HTERT RPE-1 (cell line): ENCODE data around the gene SNRNP48.

Experiments
- in situ Hi-C: fragments of 300-500 bp; cut with MboI; formaldehyde crosslinking; loops from 4 replicates; pipeline ENCODE4 v1.14.3; 2020; ENCODE audit warnings: low sequenced_read_pairs

The SNRNP48 gene

GRCh38 chr6:7590918-7591302, 912 bp downstream of the SNRNP48 start:
- in situ Hi-C loops, result no loop called here

- in situ Hi-C loops, result no loop called here
Measured at GRCh38 chr6:7591770-7592169, 1.8 kb downstream of the SNRNP48 start.

DNA sequence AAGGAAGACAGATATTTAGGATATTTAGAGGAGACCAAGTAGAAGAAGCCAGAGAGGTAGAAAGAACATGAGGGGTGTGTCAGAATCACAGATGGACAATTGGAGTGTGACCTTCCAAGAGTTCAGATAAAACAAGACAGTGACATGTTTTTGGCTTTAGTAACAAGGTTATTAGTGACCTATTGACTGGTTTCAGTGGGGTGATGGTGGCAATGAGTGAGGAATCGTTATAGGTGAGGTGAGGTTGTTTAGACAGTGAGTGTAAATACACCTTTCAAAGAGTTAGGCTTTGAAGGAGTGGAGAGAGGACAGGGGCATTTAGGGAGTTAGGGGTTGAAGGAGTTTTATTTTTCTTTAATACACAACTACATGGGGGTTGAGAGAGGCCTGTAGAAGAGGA, 3.2 kb downstream of the SNRNP48 start:
- in situ Hi-C loops, result no loop called here

- in situ Hi-C loops, result no loop called here
Measured at GRCh38 chr6:7594579-7595125, 4.7 kb downstream of the SNRNP48 start.

DNA sequence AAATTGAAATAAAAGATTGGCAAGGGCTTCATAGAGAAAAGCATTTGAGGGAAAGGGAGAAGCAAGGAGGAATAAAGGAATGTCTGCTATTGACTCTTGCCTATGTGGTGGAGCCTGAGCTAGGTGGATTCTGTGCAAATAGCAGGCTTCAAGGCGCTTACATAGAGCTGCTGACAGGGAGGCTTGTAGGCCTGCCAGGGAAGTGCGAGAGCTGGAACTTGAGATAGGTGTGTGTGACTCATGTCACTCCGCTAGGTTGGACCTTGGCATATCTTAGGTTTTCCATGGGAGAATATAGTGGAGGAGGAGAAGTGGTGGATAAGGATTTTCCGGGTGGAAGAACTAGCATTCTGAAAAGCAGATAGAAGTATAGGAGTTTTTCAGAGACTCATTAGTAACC, 14.0 kb downstream of the SNRNP48 start:
- in situ Hi-C loops, result no loop called here

DNA sequence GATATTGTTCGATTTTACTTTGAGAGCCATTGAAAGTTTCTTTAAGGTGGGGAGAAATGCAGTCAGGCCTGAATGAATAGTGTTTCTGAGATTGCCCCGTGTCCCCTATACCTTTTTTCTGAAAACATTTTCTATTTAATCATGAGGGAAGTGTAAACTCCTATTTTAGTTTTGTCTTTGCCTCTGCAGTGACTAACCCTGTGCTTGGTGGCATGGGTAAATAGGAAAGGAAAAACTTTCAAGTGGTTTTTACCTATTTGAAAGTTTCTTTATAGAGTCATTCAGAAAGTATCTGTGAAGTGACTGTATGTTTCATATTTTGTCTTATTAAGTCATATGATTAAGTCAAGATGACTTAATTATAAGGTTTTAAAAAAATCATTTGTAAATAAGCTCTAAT, 14.5 kb downstream of the SNRNP48 start:
- in situ Hi-C loops, result no loop called here

- in situ Hi-C loops, result no loop called here
Measured at GRCh38 chr6:7615611-7616383, 25.8 kb downstream of the SNRNP48 start.

GRCh38 chr6:7617801-7618764, 28.1 kb downstream of the SNRNP48 start:
- in situ Hi-C loops, result no loop called here

GRCh38 chr6:7621761-7622160, 31.8 kb downstream of the SNRNP48 start:
- in situ Hi-C loops, result no loop called here

GRCh38 chr6:7624796-7625710, 35.1 kb downstream of the SNRNP48 start:
- in situ Hi-C loops, result no loop called here

- in situ Hi-C loops, result no loop called here
Measured at GRCh38 chr6:7628479-7628878, 38.5 kb downstream of the SNRNP48 start.

DNA sequence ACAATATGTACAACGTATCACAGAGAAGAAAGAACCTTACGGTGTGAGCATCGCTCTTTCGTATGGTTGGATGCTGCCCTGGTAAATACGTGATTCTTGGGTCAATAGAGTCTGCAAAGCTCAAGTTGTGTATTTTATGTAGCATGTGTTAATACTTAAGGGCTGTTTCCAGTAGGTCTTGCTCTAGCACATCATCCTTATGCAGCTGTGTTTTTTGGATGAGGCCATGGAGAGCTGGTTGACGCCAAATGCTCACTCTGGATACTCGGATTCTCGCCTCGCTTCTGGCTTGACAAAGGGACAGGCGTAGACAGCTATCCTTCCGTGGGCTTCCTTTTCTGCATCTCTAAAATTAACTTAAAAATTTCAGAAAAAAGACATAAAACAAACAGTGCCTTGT, 38.9 kb downstream of the SNRNP48 start:
- in situ Hi-C loops, result no loop called here

DNA sequence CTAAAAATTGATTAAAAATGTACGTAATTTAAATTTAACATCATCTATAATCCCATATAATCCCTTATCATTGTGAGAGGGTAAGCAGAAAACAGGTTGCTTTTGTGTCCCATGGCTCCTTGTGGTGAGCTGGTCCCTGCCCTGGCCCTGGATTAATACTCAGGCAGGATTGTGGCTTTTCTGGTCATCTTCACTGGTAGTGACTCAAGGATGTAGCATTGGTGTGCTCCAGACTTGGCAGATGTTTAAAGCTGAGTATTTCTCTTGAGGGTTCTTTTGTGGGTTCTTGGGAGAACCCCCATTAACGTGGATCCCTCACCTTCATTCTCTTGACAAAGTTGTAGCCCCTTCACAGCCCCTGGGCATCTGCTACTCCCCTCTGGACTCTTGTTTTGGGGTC, 39.3 kb downstream of the SNRNP48 start:
- in situ Hi-C loops, result no loop called here

DNA sequence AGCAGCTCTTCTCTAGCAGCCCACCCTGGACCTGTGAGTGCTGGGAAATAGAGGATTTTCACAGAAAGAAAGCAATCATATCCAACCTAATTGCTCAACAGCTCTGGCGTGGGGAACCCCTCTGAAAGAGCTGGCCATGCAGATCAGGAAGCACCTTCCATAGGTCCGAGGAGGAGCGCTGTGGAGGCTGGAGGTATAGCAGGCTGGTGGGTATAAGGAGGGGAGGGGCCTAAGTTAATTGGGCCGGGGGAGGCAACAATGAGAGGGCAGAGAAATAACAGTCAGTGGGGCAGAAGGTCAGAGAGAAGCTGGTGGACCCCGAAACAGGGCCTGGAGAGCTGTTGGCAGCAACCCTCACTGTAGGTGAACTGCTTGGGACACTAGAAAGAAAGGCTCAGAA, 40.8 kb downstream of the SNRNP48 start:
- in situ Hi-C loops, result no loop called here

GRCh38 chr6:7631466-7631865, 41.5 kb downstream of the SNRNP48 start:
- in situ Hi-C loops, result no loop called here

DNA sequence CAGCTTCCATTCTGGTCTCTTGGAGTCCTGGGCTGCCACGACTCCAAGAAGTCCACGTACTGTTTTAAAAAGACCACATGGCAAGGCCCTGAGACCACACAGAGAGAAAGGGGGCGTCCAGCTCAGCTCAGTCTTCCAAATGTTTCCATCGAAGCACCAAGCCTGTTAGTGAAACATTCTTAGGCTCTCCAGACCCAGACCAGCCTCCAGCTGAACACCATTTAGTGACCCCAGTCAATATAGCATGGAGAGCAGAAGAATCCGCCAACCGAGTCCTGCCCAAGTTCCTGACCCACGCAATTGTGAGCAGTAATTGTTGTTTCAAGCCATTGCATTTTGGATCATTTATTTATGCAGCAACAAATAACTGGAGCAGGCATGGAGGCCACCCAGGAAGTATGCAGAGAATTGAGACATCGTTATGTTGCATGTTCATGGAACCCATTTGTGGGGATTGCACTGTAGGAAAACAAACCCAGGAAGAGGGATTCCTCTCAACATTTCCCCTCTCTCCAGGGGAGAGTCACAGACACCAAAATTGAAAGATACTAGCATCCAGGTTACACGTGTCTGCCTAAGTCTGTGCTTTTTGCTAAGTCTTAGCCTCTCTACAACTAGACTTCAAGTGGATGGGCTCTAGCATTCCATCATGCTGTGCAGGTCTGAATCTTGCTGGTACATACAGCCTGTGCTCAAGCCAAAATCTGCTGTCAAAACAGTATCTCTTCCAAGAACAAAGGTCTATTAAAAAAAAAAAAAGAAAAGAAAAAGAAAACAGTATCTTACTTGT, 42.7 kb downstream of the SNRNP48 start:
- in situ Hi-C loops, result no loop called here

DNA sequence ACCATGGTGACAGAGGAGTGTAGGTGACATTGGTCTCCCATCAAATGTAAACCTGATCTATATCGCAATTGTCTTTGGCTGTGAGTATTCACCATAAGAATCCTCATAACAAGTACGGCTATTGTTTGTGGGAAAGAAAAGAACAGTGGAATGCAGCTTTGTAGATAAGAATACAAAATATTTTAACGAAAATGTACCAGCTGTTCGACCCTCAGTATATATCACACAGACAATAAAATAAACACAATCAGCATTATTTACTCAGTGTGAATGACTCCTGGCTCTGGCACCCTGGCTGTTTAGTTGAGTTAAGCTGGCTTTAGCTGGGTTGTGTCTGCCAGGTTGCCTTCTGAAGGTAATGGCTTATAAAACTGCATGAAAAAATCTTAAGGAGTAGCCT, 43.4 kb downstream of the SNRNP48 start:
- in situ Hi-C loops, result no loop called here

DNA sequence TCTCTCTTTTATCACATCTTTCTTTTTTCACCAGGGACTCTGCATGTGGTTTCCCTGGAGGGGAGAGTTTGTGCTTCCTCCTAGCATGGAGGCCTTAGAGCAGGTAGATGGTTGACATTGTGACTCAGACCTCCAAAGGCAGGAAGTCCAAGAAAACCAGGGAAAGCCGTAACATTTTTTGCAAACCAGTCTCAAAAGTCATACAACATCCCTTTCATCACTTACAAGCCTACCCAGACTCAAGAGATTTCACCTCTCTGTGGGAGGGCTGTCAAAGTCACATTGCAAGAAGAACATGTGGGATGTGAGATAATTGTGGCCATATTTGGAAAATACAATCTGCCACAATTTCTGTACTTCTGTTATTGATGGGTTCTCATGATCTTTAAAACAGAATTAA, 46.2 kb downstream of the SNRNP48 start:
- in situ Hi-C loops, result no loop called here

DNA sequence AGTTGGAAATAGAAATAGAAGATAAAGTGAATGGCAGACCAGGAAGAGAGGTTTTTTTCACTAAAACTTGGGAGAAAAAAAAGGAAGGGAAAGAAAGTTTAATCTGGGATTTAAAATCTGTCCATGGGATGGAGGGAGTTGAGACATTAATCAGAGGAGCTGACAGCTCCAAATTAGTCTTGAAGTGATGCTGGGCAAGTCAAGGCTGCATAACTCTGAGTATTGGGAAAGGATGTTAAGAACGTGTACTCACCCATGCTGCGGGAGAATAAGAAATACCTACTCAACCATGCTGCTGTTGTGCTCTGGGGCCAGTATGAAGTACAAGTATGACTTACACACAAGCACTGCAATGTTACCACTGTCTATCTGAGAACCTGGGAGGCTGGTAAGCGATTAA, 47.5 kb downstream of the SNRNP48 start:
- in situ Hi-C loops, result no loop called here

GRCh38 chr6:7639427-7639826, 49.4 kb downstream of the SNRNP48 start:
- in situ Hi-C loops, result no loop called here
